Neural cell (in vitro differentiated cells): ENCODE results near the gene MT3.

ENCODE experiments used
- EP300 ChIP-seq: fragments of 450-650 bp; conservative IDR thresholded peaks from 2 replicates; pipeline ENCODE4 v1.6.1; 2014; ENCODE audit warnings: antibody characterized with exemption, mild to moderate bottlenecking, moderate library complexity; ENCODE audit not compliant: poor library complexity, severe bottlenecking
- EZH2 ChIP-seq: fragments of 200-600, 300-800 bp; shearing (Covaris generic), sonication (generic); IDR thresholded peaks from 2 replicates; pipeline ENCODE4 v1.6.1; 2014; ENCODE audit warnings: antibody characterized with exemption, low read length, borderline replicate concordance, mild to moderate bottlenecking; ENCODE audit not compliant: insufficient read depth, poor library complexity, severe bottlenecking
- POLR2AphosphoS5 ChIP-seq: IDR thresholded peaks from 2 replicates; pipeline ENCODE4 v1.6.1; 2012
- RAD21 ChIP-seq: fragments of 450-650 bp; conservative IDR thresholded peaks from 2 replicates; pipeline ENCODE4 v1.6.1; 2014; ENCODE audit warnings: antibody characterized with exemption, mild to moderate bottlenecking, moderate library complexity
- REST ChIP-seq: IDR thresholded peaks from 2 replicates; pipeline ENCODE4 v1.6.1; 2012; ENCODE audit warnings: borderline replicate concordance
- SMC3 ChIP-seq: fragments of 450-650 bp; conservative IDR thresholded peaks from 2 replicates; pipeline ENCODE4 v1.6.1; 2014; ENCODE audit warnings: antibody characterized with exemption, mild to moderate bottlenecking, moderate library complexity; ENCODE audit not compliant: poor library complexity
- TAF1 ChIP-seq: IDR thresholded peaks from 2 replicates; pipeline ENCODE4 v1.6.1; 2012; ENCODE audit warnings: low read depth
- TF ChIP-seq, protein P1 (sequence below): fragments of 450-650 bp; IDR thresholded peaks from 2 replicates; pipeline ENCODE4 v1.5.1; 2014; ENCODE audit warnings: antibody characterized with exemption, mild to moderate bottlenecking, moderate library complexity; ENCODE audit not compliant: poor library complexity, severe bottlenecking

GRCh38 chr16:56606476-56607108, 17.3 kb downstream of the MT3 start:
- TF ChIP-seq, protein P1, sequence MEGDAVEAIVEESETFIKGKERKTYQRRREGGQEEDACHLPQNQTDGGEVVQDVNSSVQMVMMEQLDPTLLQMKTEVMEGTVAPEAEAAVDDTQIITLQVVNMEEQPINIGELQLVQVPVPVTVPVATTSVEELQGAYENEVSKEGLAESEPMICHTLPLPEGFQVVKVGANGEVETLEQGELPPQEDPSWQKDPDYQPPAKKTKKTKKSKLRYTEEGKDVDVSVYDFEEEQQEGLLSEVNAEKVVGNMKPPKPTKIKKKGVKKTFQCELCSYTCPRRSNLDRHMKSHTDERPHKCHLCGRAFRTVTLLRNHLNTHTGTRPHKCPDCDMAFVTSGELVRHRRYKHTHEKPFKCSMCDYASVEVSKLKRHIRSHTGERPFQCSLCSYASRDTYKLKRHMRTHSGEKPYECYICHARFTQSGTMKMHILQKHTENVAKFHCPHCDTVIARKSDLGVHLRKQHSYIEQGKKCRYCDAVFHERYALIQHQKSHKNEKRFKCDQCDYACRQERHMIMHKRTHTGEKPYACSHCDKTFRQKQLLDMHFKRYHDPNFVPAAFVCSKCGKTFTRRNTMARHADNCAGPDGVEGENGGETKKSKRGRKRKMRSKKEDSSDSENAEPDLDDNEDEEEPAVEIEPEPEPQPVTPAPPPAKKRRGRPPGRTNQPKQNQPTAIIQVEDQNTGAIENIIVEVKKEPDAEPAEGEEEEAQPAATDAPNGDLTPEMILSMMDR = no peak
- TF ChIP-seq TAF1 (no peak), EP300 (no peak), SMC3 (no peak), POLR2AphosphoS5 (no peak), EZH2 (no peak), REST (no peak), RAD21 (no peak)
